Neuronal stem cell (in vitro differentiated cells): ENCODE data around the gene RNASE7.
"Not testable (repeated sequence)": the region's sequence is repeated elsewhere in the genome, so short reads cannot be mapped to it uniquely, and the experiment has no call there.

ENCODE experiments used
- DNase-seq: peaks from one replicate; pipeline ENCODE4 v3.0.0-alpha.2; 2013; ENCODE audit warnings: low spot score
- H2AFZ ChIP-seq: one replicate; pipeline ENCODE4 v1.6.1; 2013; ENCODE audit warnings: mild to moderate bottlenecking, low read length, inconsistent platforms
- H2AK5ac ChIP-seq: 2 replicates; pipeline ENCODE4 v1.6.1; 2013; ENCODE audit warnings: low read depth, mild to moderate bottlenecking, inconsistent platforms, low read length, moderate library complexity, mixed read lengths
- H2BK120ac ChIP-seq: 2 replicates; pipeline ENCODE4 v1.6.1; 2013; ENCODE audit warnings: low read depth, mild to moderate bottlenecking, inconsistent platforms, low read length, moderate library complexity, mixed read lengths
- H2BK12ac ChIP-seq: one replicate; pipeline ENCODE4 v1.6.1; 2013; ENCODE audit warnings: low read length, inconsistent platforms
- H2BK15ac ChIP-seq: 2 replicates; pipeline ENCODE4 v1.6.1; 2013; ENCODE audit warnings: mild to moderate bottlenecking, low read length, inconsistent platforms, mixed read lengths
- H2BK5ac ChIP-seq: one replicate; pipeline ENCODE4 v1.6.1; 2013; ENCODE audit warnings: inconsistent platforms, mild to moderate bottlenecking, low read length, moderate library complexity
- H3K14ac ChIP-seq: one replicate; pipeline ENCODE4 v1.6.1; 2013; ENCODE audit warnings: low read length, inconsistent platforms
- H3K18ac ChIP-seq: 2 replicates; pipeline ENCODE4 v1.6.1; 2013; ENCODE audit warnings: low read length, inconsistent platforms
- H3K23ac ChIP-seq: 2 replicates; pipeline ENCODE4 v1.6.1; 2013; ENCODE audit warnings: low read depth, mild to moderate bottlenecking, mixed read lengths, low read length, inconsistent platforms; ENCODE audit not compliant: poor library complexity
- H3K27ac ChIP-seq: replicated peaks from 3 replicates; pipeline ENCODE4 v1.5.1; 2013; ENCODE audit warnings: low read length, inconsistent platforms
- H3K27me3 ChIP-seq, 3 experiments: 2 replicates each; pipeline ENCODE4 v1.6.1; 2013; ENCODE audit warnings: low read length in 3 of 3, mild to moderate bottlenecking in 2 of 3, inconsistent platforms in 1 of 3, low read depth in 1 of 3, mixed read lengths in 1 of 3, moderate library complexity in 1 of 3; ENCODE audit not compliant: control insufficient read depth in 3 of 3, insufficient read depth in 3 of 3
- H3K36me3 ChIP-seq, 2 donors: replicated peaks in 1 of 2; 2 replicates each; pipeline ENCODE4 v1.6.1; 2013; ENCODE audit warnings: low read length in 2 of 2; ENCODE audit not compliant: control insufficient read depth in 2 of 2, insufficient read depth in 2 of 2
- H3K4ac ChIP-seq: 2 replicates; pipeline ENCODE4 v1.6.1; 2013; ENCODE audit warnings: inconsistent platforms, mild to moderate bottlenecking, low read length, moderate library complexity
- H3K4me1 ChIP-seq, 2 donors: 1 replicate in 1 of 2; 2 replicates in 1 of 2; pipeline ENCODE4 v1.6.1; 2013; ENCODE audit warnings: low read length in 2 of 2, low read depth in 1 of 2; ENCODE audit not compliant: control insufficient read depth in 2 of 2, insufficient read depth in 1 of 2
- H3K4me2 ChIP-seq: one replicate; pipeline ENCODE4 v1.6.1; 2013; ENCODE audit warnings: mild to moderate bottlenecking, low read length, inconsistent platforms; ENCODE audit not compliant: insufficient read depth, poor library complexity, severe bottlenecking
- H3K4me3 ChIP-seq, 2 donors: 2 replicates each; pipeline ENCODE4 v1.5.1; 2013; ENCODE audit warnings: low read length in 2 of 2, mild to moderate bottlenecking in 2 of 2, inconsistent platforms in 1 of 2, moderate library complexity in 1 of 2
- H3K79me1 ChIP-seq: one replicate; pipeline ENCODE4 v1.6.1; 2013; ENCODE audit warnings: low read depth, mild to moderate bottlenecking, inconsistent platforms, low read length, moderate library complexity
- H3K9ac ChIP-seq: one replicate; pipeline ENCODE4 v1.6.1; 2013; ENCODE audit warnings: mild to moderate bottlenecking, low read depth, low read length, inconsistent platforms; ENCODE audit not compliant: poor library complexity
- H3K9me3 ChIP-seq, 2 donors: replicated peaks in 1 of 2; 2 replicates each; pipeline versions ENCODE3 to v1.6.1; 2013; ENCODE audit warnings: low read length in 2 of 2, mild to moderate bottlenecking in 2 of 2, inconsistent platforms in 1 of 2, low read depth in 1 of 2, mixed read lengths in 1 of 2, moderate library complexity in 1 of 2; ENCODE audit not compliant: control insufficient read depth in 2 of 2, insufficient read depth in 1 of 2
- H4K8ac ChIP-seq: one replicate; pipeline ENCODE4 v1.6.1; 2013; ENCODE audit warnings: low read depth, mild to moderate bottlenecking, inconsistent platforms, low read length, moderate library complexity
- H4K91ac ChIP-seq: one replicate; pipeline ENCODE4 v1.6.1; 2013; ENCODE audit warnings: low read length, low read depth, mild to moderate bottlenecking, inconsistent platforms; ENCODE audit not compliant: poor library complexity
- WGBS, 2 donors: extraction: QIAGEN DNeasy Blood & Tissue Kit; methylation state at CpG; one replicate each; pipeline ENCODE4 v1.1.7; 2013; ENCODE audit warnings: missing lambda C conversion rate in 2 of 2, mixed read lengths in 1 of 2; ENCODE audit not compliant: insufficient read length in 2 of 2, insufficient replicate concordance in 1 of 2; ENCODE audit errors: extremely low coverage in 2 of 2; 5-methylcytosine and 5-hydroxymethylcytosine counted together

The RNASE7 gene

GRCh38 chr14:21040370-21040925 lies 1.7 kb upstream of the RNASE7 start:
- Histone ChIP-seq H3K9me3 (no peaks in the 10 kb centered on the region), H2AK5ac (no peak overlapping the region), H2BK15ac (no peak overlapping the region), H3K4me1 (peaks cover 1 to 2% of the 10 kb centered on the region in 2 donors), H2BK120ac (no peak overlapping the region), H2BK5ac (no peak overlapping the region), H2AFZ (no peak overlapping the region), H3K79me1 (no peaks in the 10 kb centered on the region), H3K14ac (no peak overlapping the region), H3K4ac (no peak overlapping the region), H3K4me3 (no peak overlapping the region), H3K4me2 (no peak overlapping the region), H3K27ac (no peak overlapping the region), H3K9ac (no peak overlapping the region), H3K27me3 (peaks cover 0 to 57% (median 0%) of the 10 kb centered on the region in 3 experiments), H4K91ac (no peak overlapping the region), H3K36me3 (no peaks in the 10 kb centered on the region), H2BK12ac (no peak overlapping the region), H3K23ac (no peak overlapping the region), H4K8ac (no peak overlapping the region), H3K18ac (no peak overlapping the region)
- WGBS, 2 donors: no CpG with 5 or more reads among the region's 8 CpGs
- DNase-seq: no peak

- not testable (repeated sequence) for H2BK120ac ChIP-seq, H3K27ac ChIP-seq
Measured at GRCh38 chr14:21040941-21041340, 1.2 kb upstream of the RNASE7 start.

GRCh38 chr14:21042918-21043317 lies 756 bp downstream of the RNASE7 start:
- Histone ChIP-seq H3K4me2 (no peak overlapping the region), H3K9ac (no peak overlapping the region), H3K4ac (no peak overlapping the region), H3K14ac (peak overlapping the region; percentile 5), H3K18ac (no peak overlapping the region), H3K79me1 (no peaks in the 10 kb centered on the region), H3K4me3 (no peak overlapping the region), H2BK15ac (no peak overlapping the region), H3K4me1 (peaks cover 1 to 2% of the 10 kb centered on the region in 2 donors), H2AFZ (no peak overlapping the region), H2AK5ac (no peak overlapping the region), H2BK12ac (no peak overlapping the region), H2BK120ac (no peak overlapping the region), H3K36me3 (no peaks in the 10 kb centered on the region), H3K23ac (no peak overlapping the region), H4K91ac (no peak overlapping the region), H2BK5ac (no peak overlapping the region), H3K9me3 (no peaks in the 10 kb centered on the region), H3K27me3 (peaks cover 0 to 41% (median 0%) of the 10 kb centered on the region in 3 experiments), H3K27ac (no peak overlapping the region), H4K8ac (no peak overlapping the region)
- no peak for DNase-seq
- no CpG with 5 or more reads among the region's 8 CpGs for WGBS, 2 donors

More at GRCh38 chr14:21040941-21041340, 1.2 kb upstream of the RNASE7 start:
- H2BK15ac ChIP-seq, H2AFZ ChIP-seq, H3K9ac ChIP-seq, H3K4me1 ChIP-seq, H3K23ac ChIP-seq, H3K4me3 ChIP-seq, H3K4me2 ChIP-seq, H2AK5ac ChIP-seq, H3K36me3 ChIP-seq, DNase-seq, H3K79me1 ChIP-seq, H4K8ac ChIP-seq, H3K18ac ChIP-seq, H4K91ac ChIP-seq, H3K9me3 ChIP-seq, H3K4ac ChIP-seq, H2BK5ac ChIP-seq, H3K14ac ChIP-seq, H2BK12ac ChIP-seq: not testable (repeated sequence)
- peaks cover 0 to 55% (median 0%) of the 10 kb centered on the region in 3 experiments for H3K27me3 ChIP-seq
- WGBS, 2 donors: no CpG with 5 or more reads among the region's 3 CpGs

GRCh38 chr14:21043387-21043973 lies 1.3 kb downstream of the RNASE7 start:
- Histone ChIP-seq H4K8ac (no peak overlapping the region), H3K18ac (no peak overlapping the region), H3K23ac (no peak overlapping the region), H3K4me2 (no peak overlapping the region), H3K9me3 (no peaks in the 10 kb centered on the region), H3K4me1 (peaks cover 1 to 2% of the 10 kb centered on the region in 2 donors), H3K4me3 (no peak overlapping the region), H3K79me1 (no peaks in the 10 kb centered on the region), H4K91ac (no peak overlapping the region), H2BK15ac (no peak overlapping the region), H3K27me3 (peaks cover 0 to 41% (median 0%) of the 10 kb centered on the region in 3 experiments), H3K14ac (no peak overlapping the region), H2BK12ac (no peak overlapping the region), H3K27ac (no peak overlapping the region), H3K4ac (no peak overlapping the region), H2AK5ac (no peak overlapping the region), H2AFZ (no peak overlapping the region), H2BK5ac (no peak overlapping the region), H3K9ac (no peak overlapping the region), H2BK120ac (no peak overlapping the region), H3K36me3 (no peaks in the 10 kb centered on the region)
- no CpG with 5 or more reads among the region's 2 CpGs for WGBS, 2 donors
- no peak for DNase-seq
